K562 (cell line): ENCODE measurements around the gene ARL16. TPM values are rescaled to one million over a fixed set of nuclear protein-coding genes. Genes with fewer than 3 reads are reported as not detected.

ENCODE experiments used
- ADNP ChIP-seq: fragments of 200-800 bp; sonication (Bioruptor generic); IDR thresholded peaks from 2 replicates; pipeline ENCODE4 v1.6.1; 2016; ENCODE audit warnings: missing genetic modification characterization, missing compliant biosample characterization
- BRCA1 ChIP-seq, 2 experiments: fragments of 450-650 bp in 1 of 2; sonication (generic) in 1 of 2; formaldehyde crosslinking in 1 of 2; IDR thresholded peaks; 2 replicates each; pipeline versions ENCODE4 v1.5.0 to v1.6.1; 2017 to 2020; ENCODE audit warnings: mild to moderate bottlenecking in 1 of 2, missing genetic modification reagents in 1 of 2
- ERF ChIP-seq: fragments of 450-650 bp; formaldehyde crosslinking; IDR thresholded peaks from 2 replicates; pipeline ENCODE4 v1.4.0; 2020; ENCODE audit warnings: mild to moderate bottlenecking, mixed read lengths
- GABPA ChIP-seq: fragments of 200-800 bp; sonication (Bioruptor generic); conservative IDR thresholded peaks from 2 replicates; pipeline ENCODE4 v1.6.1; 2016; ENCODE audit warnings: low read depth, missing genetic modification characterization, missing compliant biosample characterization
- MCM3 ChIP-seq: fragments of 450-650 bp; IDR thresholded peaks from 2 replicates; pipeline ENCODE4 v1.6.1; 2016
- MITF ChIP-seq: IDR thresholded peaks from 2 replicates; pipeline ENCODE4 v1.6.1; 2014; ENCODE audit warnings: antibody characterized with exemption
- MLLT1 ChIP-seq, 2 experiments: fragments of 450-650 bp; IDR thresholded peaks; 2 replicates each; pipeline ENCODE4 v1.6.1; 2016
- POLR2A ChIP-seq: fragments of 450-650 bp; conservative IDR thresholded peaks from 2 replicates; pipeline ENCODE4 v1.6.1; 2016
- SIN3A ChIP-seq, 2 experiments: fragments of 150-350 bp in 1 of 2; IDR thresholded peaks; 2 replicates each; pipeline ENCODE4 v1.6.1; 2011 to 2016; ENCODE audit warnings: borderline replicate concordance in 2 of 2, low read depth in 2 of 2, low read length in 2 of 2, mild to moderate bottlenecking in 2 of 2, moderate library complexity in 2 of 2; ENCODE audit not compliant: control insufficient read depth in 1 of 2
- TCFL5 ChIP-seq: fragments of 250-450 bp; sonication (Bioruptor Pico); conservative IDR thresholded peaks from 2 replicates; pipeline ENCODE4 v1.6.1; 2021; ENCODE audit warnings: mild to moderate bottlenecking, moderate library complexity, matching md5 sums
- THAP12 ChIP-seq: fragments of 250-450 bp; sonication (Bioruptor Pico); IDR thresholded peaks from 2 replicates; pipeline ENCODE4 v1.9.0; 2021; ENCODE audit warnings: mild to moderate bottlenecking, inconsistent platforms
- TOE1 ChIP-seq, 2 experiments: fragments of 450-650 bp in 1 of 2; sonication (generic) in 1 of 2; formaldehyde crosslinking in 1 of 2; IDR thresholded peaks; 2 replicates each; pipeline versions ENCODE4 v1.7.1 to v1.8.0; 2016 to 2022; ENCODE audit warnings: borderline replicate concordance in 2 of 2, mild to moderate bottlenecking in 2 of 2, antibody characterized with exemption in 1 of 2, inconsistent platforms in 1 of 2, low read depth in 1 of 2, missing genetic modification reagents in 1 of 2, moderate library complexity in 1 of 2
- ZNF133 ChIP-seq: fragments of 250-450 bp; sonication (Bioruptor Pico); IDR thresholded peaks from 2 replicates; pipeline ENCODE4 v1.4.0; 2020; ENCODE audit warnings: mild to moderate bottlenecking
- ZNF134 ChIP-seq: fragments of 250-450 bp; sonication (Bioruptor Pico); conservative IDR thresholded peaks from 2 replicates; pipeline ENCODE4 v1.4.0; 2020
- ZNF146 ChIP-seq: IDR thresholded peaks from one replicate; pipeline ENCODE4 v1.6.1; 2018; ENCODE audit warnings: missing compliant biosample characterization; ENCODE audit not compliant: unreplicated experiment
- ZNF41 ChIP-seq: fragments of 250-450 bp; sonication (Bioruptor Pico); conservative IDR thresholded peaks from 2 replicates; pipeline ENCODE4 v1.4.0; 2020; ENCODE audit warnings: mild to moderate bottlenecking
- ZNF583 ChIP-seq: fragments of 250-450 bp; sonication (Bioruptor Pico); IDR thresholded peaks from 2 replicates; pipeline ENCODE4 v1.4.0; 2020
- ZNF785 ChIP-seq: fragments of 250-450 bp; sonication (Bioruptor Pico); IDR thresholded peaks from 2 replicates; pipeline ENCODE4 v1.4.0; 2020; ENCODE audit warnings: mild to moderate bottlenecking
- polyA plus RNA-seq, 8 experiments: library from polyadenylated mRNA; depleted of rRNA in 4 of 8; stranded (reverse) in 5 of 8; unstranded in 3 of 8; fragments of >200 nt; fragmentation: Nextera tagmentation in 2 of 8; fragmentation: Illumina TruSeq in 1 of 8; extraction: Ambion mirVana in 2 of 8; extraction: Trizol in 1 of 8; gene quantifications; 2 replicates each; pipeline versions ENCODE4 v1.2.1 to v1.2.3, GENCODE V29; 2011 to 2014; ENCODE audit warnings: inconsistent platforms in 1 of 8, missing spikeins in 1 of 8
- total RNA-seq, 7 experiments: library from RNA; depleted of rRNA in 6 of 7; stranded (reverse); fragments of >200 nt in 6 of 7; fragmentation: Illumina TruSeq in 2 of 7; extraction: Trizol in 2 of 7; gene quantifications; 2 replicates each; pipeline versions ENCODE4 v1.2.1 to v1.2.3, GENCODE V29; 2011 to 2021; ENCODE audit warnings: low replicate concordance in 1 of 7
- TF ChIP-seq, protein P1 (sequence below): fragments of 450-650 bp; IDR thresholded peaks from 2 replicates; pipeline ENCODE4 v1.6.1; 2016; ENCODE audit warnings: mild to moderate bottlenecking

Gene ARL16
- total and polyA plus RNA-seq, 9 of the 15 experiments (the other 6 are each of a cell fraction or from before 2014, with no cell fraction given), result 5.4 to 32.4 (median 22.6) TPM

DNA sequence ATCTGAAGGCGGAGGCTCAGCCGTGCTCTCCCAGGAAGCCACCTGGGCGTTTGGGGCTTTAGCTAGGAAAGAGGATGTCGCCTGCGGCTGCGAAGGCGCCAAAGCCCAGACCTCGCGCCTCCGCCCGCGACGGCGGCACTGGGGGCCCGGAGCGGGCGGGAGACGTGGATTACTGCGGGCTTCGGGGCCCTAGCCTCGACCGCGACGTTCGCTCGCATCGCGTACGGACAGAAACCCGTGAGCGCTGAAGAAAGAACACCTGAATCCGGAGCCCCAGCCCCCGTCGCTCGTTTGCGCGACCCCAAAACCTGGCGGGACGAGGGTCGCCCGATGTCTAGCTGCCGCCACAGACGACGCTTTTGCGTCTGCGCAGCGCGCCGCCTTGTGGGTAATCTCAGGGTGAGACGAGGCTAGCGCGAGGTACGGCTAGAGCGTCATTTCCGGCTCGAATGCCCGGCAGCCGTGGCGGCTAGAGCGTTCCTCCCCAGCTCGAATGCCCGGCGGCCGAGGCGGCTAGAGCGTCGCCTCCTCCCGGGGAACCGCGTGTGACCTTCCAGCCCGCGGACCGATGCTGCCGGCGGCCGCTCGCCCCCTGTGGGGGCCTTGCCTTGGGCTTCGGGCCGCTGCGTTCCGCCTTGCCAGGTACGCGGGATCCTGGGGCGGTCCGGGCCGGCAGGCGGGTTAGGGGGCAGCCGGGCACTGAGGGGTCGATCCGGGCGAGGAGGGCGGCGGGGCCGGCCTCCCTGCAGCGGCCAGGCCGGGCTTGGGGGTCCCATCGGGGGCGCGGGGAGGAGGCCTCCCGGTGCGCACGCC lies 19.5 kb upstream of the ARL16 start, which contains the start of gene MRPL12 (continued):
- no peak for TF ChIP-seq BRCA1 (IDR thresholded peaks at IDR 0.05)
- no peak for TF ChIP-seq BRCA1 (CRISPR knock-in tag; IDR thresholded peaks at IDR 0.05)
- peak; percentile 93 for TF ChIP-seq POLR2A
- no peak for TF ChIP-seq ADNP (tag)
- TF ChIP-seq MLLT1 (IDR thresholded peaks at IDR 0.05), result no peak
- peak; percentile 97 for TF ChIP-seq GABPA (tag)
- no peak for TF ChIP-seq ZNF583 (CRISPR knock-in tag)
- TF ChIP-seq ZNF134 (CRISPR knock-in tag), result no peak
- no peak for TF ChIP-seq TCFL5 (CRISPR knock-in tag)
- TF ChIP-seq MCM3, result no peak
- TF ChIP-seq THAP12, result peak; percentile 97
- TF ChIP-seq TOE1 (IDR thresholded peaks at IDR 0.05; ENCODE audit: borderline replicate concordance), result no peak; the same call in 1 of the 2 replicates
- TF ChIP-seq TOE1 (CRISPR knock-in tag; IDR thresholded peaks at IDR 0.05; ENCODE audit: borderline replicate concordance, low read depth), result no peak
- no peak for TF ChIP-seq ZNF133
- no peak for TF ChIP-seq ZNF41 (CRISPR knock-in tag)
- no peak for TF ChIP-seq ZNF146 (CRISPR knock-in tag)
- TF ChIP-seq, protein P1, sequence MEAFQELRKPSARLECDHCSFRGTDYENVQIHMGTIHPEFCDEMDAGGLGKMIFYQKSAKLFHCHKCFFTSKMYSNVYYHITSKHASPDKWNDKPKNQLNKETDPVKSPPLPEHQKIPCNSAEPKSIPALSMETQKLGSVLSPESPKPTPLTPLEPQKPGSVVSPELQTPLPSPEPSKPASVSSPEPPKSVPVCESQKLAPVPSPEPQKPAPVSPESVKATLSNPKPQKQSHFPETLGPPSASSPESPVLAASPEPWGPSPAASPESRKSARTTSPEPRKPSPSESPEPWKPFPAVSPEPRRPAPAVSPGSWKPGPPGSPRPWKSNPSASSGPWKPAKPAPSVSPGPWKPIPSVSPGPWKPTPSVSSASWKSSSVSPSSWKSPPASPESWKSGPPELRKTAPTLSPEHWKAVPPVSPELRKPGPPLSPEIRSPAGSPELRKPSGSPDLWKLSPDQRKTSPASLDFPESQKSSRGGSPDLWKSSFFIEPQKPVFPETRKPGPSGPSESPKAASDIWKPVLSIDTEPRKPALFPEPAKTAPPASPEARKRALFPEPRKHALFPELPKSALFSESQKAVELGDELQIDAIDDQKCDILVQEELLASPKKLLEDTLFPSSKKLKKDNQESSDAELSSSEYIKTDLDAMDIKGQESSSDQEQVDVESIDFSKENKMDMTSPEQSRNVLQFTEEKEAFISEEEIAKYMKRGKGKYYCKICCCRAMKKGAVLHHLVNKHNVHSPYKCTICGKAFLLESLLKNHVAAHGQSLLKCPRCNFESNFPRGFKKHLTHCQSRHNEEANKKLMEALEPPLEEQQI, result no peak
- peak; percentile 50; the same call in 1 of the 2 replicates for TF ChIP-seq MITF
- 0 out of 2 replicates have a peak, but pooled peaks have one; percentile 53 for TF ChIP-seq ERF
- peak; percentile 75 to 94; a peak in 3 of 4 replicates for TF ChIP-seq SIN3A (IDR thresholded peaks at IDR 0.05; ENCODE audit: borderline replicate concordance in 2 of 2, control insufficient read depth in 1 of 2, low read depth in 2 of 2, low read length in 2 of 2)
- no peak for TF ChIP-seq ZNF785 (CRISPR knock-in tag)
